SK-N-SH (cell line): ENCODE results near the gene BCL7B. TPM values are rescaled to one million over a fixed set of nuclear protein-coding genes. Genes with fewer than 3 reads are reported as not detected.

Source experiments
- CTCF ChIA-PET: fragments of 300-600, 350-600 bp; formaldehyde crosslinking; extraction: SDS; loops from one replicate; lab custom pipeline; 2021; lab: Yijun Ruan, JAX
- POLR2A ChIA-PET: fragments of 350-600 bp; sonication (Branson Sonifier 250); formaldehyde crosslinking; extraction: SDS; loops from one replicate; lab custom pipeline; 2020; ENCODE audit warnings: antibody characterized with exemption, inconsistent platforms; lab: Yijun Ruan, JAX
- DNase-seq: peaks from one replicate; pipeline ENCODE4 v3.0.0; 2012
- H2AFZ ChIP-seq: fragments of 200-600 bp; sonication (generic); 2 replicates; pipeline ENCODE4 v1.8.1; 2016; ENCODE audit warnings: antibody characterized with exemption, mild to moderate bottlenecking, low read depth
- H3F3A ChIP-seq: fragments of 200-600 bp; sonication (generic); replicated peaks from 2 replicates; pipeline ENCODE3; 2016; ENCODE audit warnings: antibody characterized with exemption, mild to moderate bottlenecking; ENCODE audit not compliant: insufficient read depth
- H3K27ac ChIP-seq, 2 experiments: fragments of 200-500 bp in 1 of 2; fragments of 200-600 bp in 1 of 2; sonication (Bioruptor generic) in 1 of 2; sonication (generic), shearing (Covaris generic) in 1 of 2; 2 replicates each; pipeline versions ENCODE4 v1.5.1 to v1.6.1; 2014 to 2016; ENCODE audit warnings: low read depth in 2 of 2, inconsistent platforms in 1 of 2, low read length in 1 of 2, mild to moderate bottlenecking in 1 of 2, mixed read lengths in 1 of 2
- H3K27me3 ChIP-seq: fragments of 200-600 bp; sonication (generic), shearing (Covaris generic); 2 replicates; pipeline ENCODE4 v1.6.1; 2016; ENCODE audit warnings: mixed run types; ENCODE audit not compliant: insufficient read depth
- H3K36me3 ChIP-seq, 2 experiments: fragments of 200-500 bp in 1 of 2; fragments of 200-600 bp in 1 of 2; sonication (Bioruptor generic) in 1 of 2; sonication (generic) in 1 of 2; replicated peaks in 1 of 2; 2 replicates each; pipeline versions ENCODE3 to v1.5.1; 2014 to 2016; ENCODE audit warnings: low read length in 1 of 2, mild to moderate bottlenecking in 1 of 2; ENCODE audit not compliant: insufficient read depth in 2 of 2, control insufficient read depth in 1 of 2
- H3K4me1 ChIP-seq, 2 experiments: fragments of 200-500 bp in 1 of 2; fragments of 200-600 bp in 1 of 2; sonication (Bioruptor generic) in 1 of 2; sonication (generic), shearing (Covaris generic) in 1 of 2; 2 replicates each; pipeline versions ENCODE4 v1.5.1 to v1.6.1; 2014 to 2016; ENCODE audit warnings: low read depth in 1 of 2, low read length in 1 of 2, mixed run types in 1 of 2; ENCODE audit not compliant: insufficient read depth in 2 of 2, control insufficient read depth in 1 of 2
- H3K4me2 ChIP-seq: fragments of 200-600 bp; sonication (generic), shearing (Covaris generic); 2 replicates; pipeline ENCODE4 v1.6.1; 2017; ENCODE audit warnings: mixed run types
- H3K4me3 ChIP-seq, 2 experiments: fragments of 200-500 bp in 1 of 2; fragments of 200-600 bp in 1 of 2; sonication (Bioruptor generic) in 1 of 2; sonication (generic), shearing (Covaris generic) in 1 of 2; 2 replicates each; pipeline versions ENCODE4 v1.5.1 to v1.8.1; 2014 to 2016; ENCODE audit warnings: low read depth in 2 of 2, inconsistent platforms in 1 of 2, low read length in 1 of 2, mild to moderate bottlenecking in 1 of 2, mixed read lengths in 1 of 2, moderate library complexity in 1 of 2
- H3K79me2 ChIP-seq: fragments of 200-600 bp; sonication (generic); 2 replicates; pipeline ENCODE4 v1.8.1; 2017; ENCODE audit warnings: mild to moderate bottlenecking; ENCODE audit not compliant: insufficient read depth
- H3K9ac ChIP-seq: fragments of 200-600 bp; sonication (generic); 2 replicates; pipeline ENCODE4 v1.6.1; 2017; ENCODE audit warnings: mixed run types
- H3K9me2 ChIP-seq: fragments of 200-600 bp; sonication (generic); 2 replicates; pipeline ENCODE4 v1.6.1; 2017; ENCODE audit warnings: mixed run types
- H3K9me3 ChIP-seq: fragments of 200-600 bp; sonication (generic); 2 replicates; pipeline ENCODE4 v1.6.1; 2017; ENCODE audit warnings: mixed run types, mild to moderate bottlenecking, moderate library complexity
- H4K20me1 ChIP-seq: fragments of 200-600 bp; sonication (generic); 2 replicates; pipeline ENCODE4 v1.6.1; 2017; ENCODE audit warnings: mild to moderate bottlenecking, mixed run types; ENCODE audit not compliant: insufficient read depth
- FOSL2 ChIP-seq: IDR thresholded peaks from 2 replicates; pipeline ENCODE4 v1.4.0; 2012; ENCODE audit warnings: low read depth, mild to moderate bottlenecking, moderate library complexity, borderline replicate concordance
- FOXM1 ChIP-seq: IDR thresholded peaks from 2 replicates; pipeline ENCODE4 v1.4.0; 2012; ENCODE audit warnings: low read depth, mild to moderate bottlenecking
- MXI1 ChIP-seq: IDR thresholded peaks from 2 replicates; pipeline ENCODE4 v1.6.1; 2012; ENCODE audit warnings: mild to moderate bottlenecking, low read depth, low read length, improper control_type of control experiment
- NRF1 ChIP-seq: IDR thresholded peaks from 2 replicates; pipeline ENCODE4 v1.6.1; 2012; ENCODE audit warnings: low read depth, mild to moderate bottlenecking, low read length
- TAF1 ChIP-seq: IDR thresholded peaks from 2 replicates; pipeline ENCODE4 v1.6.1; 2012; ENCODE audit warnings: low read depth, mild to moderate bottlenecking, low read length, moderate library complexity, borderline replicate concordance
- YY1 ChIP-seq: IDR thresholded peaks from 2 replicates; pipeline ENCODE4 v1.4.0; 2012; ENCODE audit warnings: low read depth, mild to moderate bottlenecking
- WGBS: methylation state at CpG from one replicate; pipeline ENCODE4 v1.1.6; 2017; ENCODE audit warnings: low lambda C conversion rate; 5-methylcytosine and 5-hydroxymethylcytosine counted together
- polyA plus RNA-seq, 3 experiments: library from polyadenylated mRNA; depleted of rRNA; stranded (reverse); fragments of >200 nt; gene quantifications; 2 replicates each; pipeline ENCODE4 v1.2.3, GENCODE V29; 2012
- TF ChIP-seq, protein P1 (sequence below): IDR thresholded peaks from 2 replicates; pipeline ENCODE4 v1.4.0; 2012; ENCODE audit warnings: low read depth
- TF ChIP-seq, protein P2 (sequence below): IDR thresholded peaks from 2 replicates; pipeline ENCODE4 v1.4.0; 2012; ENCODE audit warnings: low read depth, borderline replicate concordance
- TF ChIP-seq, protein P3 (sequence below): IDR thresholded peaks from 2 replicates; pipeline ENCODE4 v1.6.1; 2012; ENCODE audit warnings: mild to moderate bottlenecking, low read depth, low read length, moderate library complexity

BCL7B gene
- 107 and 114 TPM in 2 replicates for polyA plus RNA-seq (2012; rRNA removed)
- polyA plus RNA-seq (2012; cell fraction: cytosol; rRNA removed) = 89.6 and 97.3 TPM in 2 replicates
- polyA plus RNA-seq (2012; cell fraction: nucleus; rRNA removed) = 64.0 and 86.4 TPM in 2 replicates

DNA sequence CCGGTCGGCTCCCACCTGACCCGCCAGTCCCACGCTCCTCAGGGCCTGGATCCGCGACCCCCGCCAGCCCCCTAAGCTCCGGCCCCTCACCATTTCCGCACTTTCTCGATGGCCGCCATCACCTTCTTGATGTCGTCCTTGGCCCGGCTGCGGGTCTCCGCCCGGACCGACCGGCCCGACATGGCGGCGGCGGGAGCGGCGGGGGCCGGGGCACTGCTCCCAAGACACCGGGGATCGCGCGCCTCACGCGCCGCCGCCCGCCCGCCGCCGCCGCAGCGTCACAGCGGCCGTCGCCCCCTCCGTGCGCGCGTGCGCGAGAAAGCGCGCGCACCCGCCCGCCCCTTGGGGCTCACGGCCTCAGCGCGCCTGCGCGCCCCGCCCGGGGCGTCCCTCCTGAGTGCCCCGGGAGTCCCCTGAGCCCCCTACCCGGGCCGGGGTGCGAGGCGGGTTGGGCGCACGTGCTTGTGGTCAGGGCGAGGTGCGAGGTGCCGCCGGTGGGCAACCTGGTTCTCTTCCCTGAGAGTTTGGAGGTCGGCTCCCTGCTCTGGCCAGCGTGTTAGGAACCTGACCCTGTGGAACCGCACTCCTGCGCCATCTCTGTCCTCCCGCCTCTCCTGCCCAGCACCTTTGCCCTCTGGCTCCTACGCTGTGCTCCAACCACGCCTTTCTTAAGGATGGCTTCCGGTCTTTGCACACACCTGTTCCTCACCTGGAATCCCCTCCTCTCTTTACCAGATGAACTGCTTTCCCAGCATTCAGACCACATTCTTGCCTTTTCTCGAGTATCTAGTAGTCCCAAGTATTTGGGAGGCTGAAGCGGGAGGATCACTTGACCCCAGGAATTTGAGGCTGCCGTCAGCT lies at the start of gene BCL7B:
TSS of gene BCL7B (minus strand) at position 294 of the 861 bp plus-strand sequence. CDS start at position 182, 112 bp downstream.
- Histone ChIP-seq H3K27me3 (no peaks in the 10 kb centered on the region), H3K9me3 (no peaks in the 10 kb centered on the region), H4K20me1 (peaks cover 39% of the 10 kb centered on the region), H3F3A (peaks cover 24% of the 10 kb centered on the region), H2AFZ (peak within 1 kb of the TSS; percentile 89; the same call in 1 of the 2 replicates), H3K79me2 (peaks cover 43% of the 10 kb centered on the region), H3K27ac (peak within 1 kb of the TSS; percentile 92 to 94), H3K4me3 (peak within 1 kb of the TSS; percentile 61 to 84), H3K9me2 (no peaks in the 10 kb centered on the region), H3K4me2 (peak within 1 kb of the TSS; percentile 95), H3K36me3 (peaks cover 0 to 14% of the 10 kb centered on the region in 2 experiments), H3K9ac (peak within 1 kb of the TSS; percentile 98), H3K4me1 (peaks cover 9 to 15% of the 10 kb centered on the region in 2 experiments; a peak in 3 of 4 replicates)
- TF ChIP-seq MXI1 = peak; percentile 61
- TF ChIP-seq, protein P1, sequence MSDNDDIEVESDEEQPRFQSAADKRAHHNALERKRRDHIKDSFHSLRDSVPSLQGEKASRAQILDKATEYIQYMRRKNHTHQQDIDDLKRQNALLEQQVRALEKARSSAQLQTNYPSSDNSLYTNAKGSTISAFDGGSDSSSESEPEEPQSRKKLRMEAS = peak; percentile 98
- TF ChIP-seq NRF1 = peak; percentile 89
- TF ChIP-seq YY1 = peak; percentile 51; the same call in 1 of the 2 replicates
- TF ChIP-seq, protein P2, sequence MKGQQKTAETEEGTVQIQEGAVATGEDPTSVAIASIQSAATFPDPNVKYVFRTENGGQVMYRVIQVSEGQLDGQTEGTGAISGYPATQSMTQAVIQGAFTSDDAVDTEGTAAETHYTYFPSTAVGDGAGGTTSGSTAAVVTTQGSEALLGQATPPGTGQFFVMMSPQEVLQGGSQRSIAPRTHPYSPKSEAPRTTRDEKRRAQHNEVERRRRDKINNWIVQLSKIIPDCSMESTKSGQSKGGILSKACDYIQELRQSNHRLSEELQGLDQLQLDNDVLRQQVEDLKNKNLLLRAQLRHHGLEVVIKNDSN = 0 out of 2 replicates have a peak, but pooled peaks have one; percentile 14
- TF ChIP-seq FOXM1 = no peak
- no peak for TF ChIP-seq FOSL2
- TF ChIP-seq, protein P3, sequence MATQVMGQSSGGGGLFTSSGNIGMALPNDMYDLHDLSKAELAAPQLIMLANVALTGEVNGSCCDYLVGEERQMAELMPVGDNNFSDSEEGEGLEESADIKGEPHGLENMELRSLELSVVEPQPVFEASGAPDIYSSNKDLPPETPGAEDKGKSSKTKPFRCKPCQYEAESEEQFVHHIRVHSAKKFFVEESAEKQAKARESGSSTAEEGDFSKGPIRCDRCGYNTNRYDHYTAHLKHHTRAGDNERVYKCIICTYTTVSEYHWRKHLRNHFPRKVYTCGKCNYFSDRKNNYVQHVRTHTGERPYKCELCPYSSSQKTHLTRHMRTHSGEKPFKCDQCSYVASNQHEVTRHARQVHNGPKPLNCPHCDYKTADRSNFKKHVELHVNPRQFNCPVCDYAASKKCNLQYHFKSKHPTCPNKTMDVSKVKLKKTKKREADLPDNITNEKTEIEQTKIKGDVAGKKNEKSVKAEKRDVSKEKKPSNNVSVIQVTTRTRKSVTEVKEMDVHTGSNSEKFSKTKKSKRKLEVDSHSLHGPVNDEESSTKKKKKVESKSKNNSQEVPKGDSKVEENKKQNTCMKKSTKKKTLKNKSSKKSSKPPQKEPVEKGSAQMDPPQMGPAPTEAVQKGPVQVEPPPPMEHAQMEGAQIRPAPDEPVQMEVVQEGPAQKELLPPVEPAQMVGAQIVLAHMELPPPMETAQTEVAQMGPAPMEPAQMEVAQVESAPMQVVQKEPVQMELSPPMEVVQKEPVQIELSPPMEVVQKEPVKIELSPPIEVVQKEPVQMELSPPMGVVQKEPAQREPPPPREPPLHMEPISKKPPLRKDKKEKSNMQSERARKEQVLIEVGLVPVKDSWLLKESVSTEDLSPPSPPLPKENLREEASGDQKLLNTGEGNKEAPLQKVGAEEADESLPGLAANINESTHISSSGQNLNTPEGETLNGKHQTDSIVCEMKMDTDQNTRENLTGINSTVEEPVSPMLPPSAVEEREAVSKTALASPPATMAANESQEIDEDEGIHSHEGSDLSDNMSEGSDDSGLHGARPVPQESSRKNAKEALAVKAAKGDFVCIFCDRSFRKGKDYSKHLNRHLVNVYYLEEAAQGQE = 0 out of 2 replicates have a peak, but pooled peaks have one; percentile 31
- TF ChIP-seq TAF1 = peak; percentile 32; the same call in 1 of the 2 replicates
- peak; percentile 100 for DNase-seq
- ChIA-PET CTCF (interaction anchor here (0.8 to 2.4 kb wide), 5 partner anchors 8 to 469 kb away, joined by 3 to 9 read pairs (median 5); no protein-coding TSS in a partner anchor), POLR2A (interaction anchor here (0.8 to 1.5 kb wide), 4 partner anchors 11 to 35 kb away, joined by 4 to 8 read pairs (median 6); partner anchors contain the start of genes BAZ1B and TBL2)
- 11% methylated on average over 34 of the region's 83 CpGs for WGBS
